Measurements from ENCODE around the gene RPUSD4. TPM values are rescaled to one million over a fixed set of nuclear protein-coding genes. Genes with fewer than 3 reads are reported as not detected.

Gene RPUSD4
- total and polyA plus RNA-seq, 2 experiments from 2014 or later: 20.8 to 60.8 TPM

DNA sequence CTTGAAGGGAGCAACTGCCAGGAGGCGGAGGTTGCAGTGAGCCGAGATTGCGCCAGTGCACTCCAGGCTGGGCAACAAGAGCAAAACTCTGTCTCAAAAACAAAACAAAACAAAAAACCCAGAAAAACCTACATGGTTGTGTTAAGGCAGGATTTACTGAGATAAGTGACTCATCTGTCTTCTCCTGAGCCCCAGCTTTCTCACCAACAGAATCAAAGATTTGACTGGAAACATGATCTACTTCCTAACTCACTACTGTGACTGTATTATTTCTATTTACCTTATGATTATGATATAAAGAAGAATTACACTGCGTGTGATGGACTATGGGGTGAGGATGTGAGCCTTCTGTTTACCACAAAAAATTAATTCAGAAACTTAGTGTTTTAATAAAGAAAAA lies 21.9 kb upstream of the RPUSD4 start (continued):
- TF ChIP-seq, protein P1, sequence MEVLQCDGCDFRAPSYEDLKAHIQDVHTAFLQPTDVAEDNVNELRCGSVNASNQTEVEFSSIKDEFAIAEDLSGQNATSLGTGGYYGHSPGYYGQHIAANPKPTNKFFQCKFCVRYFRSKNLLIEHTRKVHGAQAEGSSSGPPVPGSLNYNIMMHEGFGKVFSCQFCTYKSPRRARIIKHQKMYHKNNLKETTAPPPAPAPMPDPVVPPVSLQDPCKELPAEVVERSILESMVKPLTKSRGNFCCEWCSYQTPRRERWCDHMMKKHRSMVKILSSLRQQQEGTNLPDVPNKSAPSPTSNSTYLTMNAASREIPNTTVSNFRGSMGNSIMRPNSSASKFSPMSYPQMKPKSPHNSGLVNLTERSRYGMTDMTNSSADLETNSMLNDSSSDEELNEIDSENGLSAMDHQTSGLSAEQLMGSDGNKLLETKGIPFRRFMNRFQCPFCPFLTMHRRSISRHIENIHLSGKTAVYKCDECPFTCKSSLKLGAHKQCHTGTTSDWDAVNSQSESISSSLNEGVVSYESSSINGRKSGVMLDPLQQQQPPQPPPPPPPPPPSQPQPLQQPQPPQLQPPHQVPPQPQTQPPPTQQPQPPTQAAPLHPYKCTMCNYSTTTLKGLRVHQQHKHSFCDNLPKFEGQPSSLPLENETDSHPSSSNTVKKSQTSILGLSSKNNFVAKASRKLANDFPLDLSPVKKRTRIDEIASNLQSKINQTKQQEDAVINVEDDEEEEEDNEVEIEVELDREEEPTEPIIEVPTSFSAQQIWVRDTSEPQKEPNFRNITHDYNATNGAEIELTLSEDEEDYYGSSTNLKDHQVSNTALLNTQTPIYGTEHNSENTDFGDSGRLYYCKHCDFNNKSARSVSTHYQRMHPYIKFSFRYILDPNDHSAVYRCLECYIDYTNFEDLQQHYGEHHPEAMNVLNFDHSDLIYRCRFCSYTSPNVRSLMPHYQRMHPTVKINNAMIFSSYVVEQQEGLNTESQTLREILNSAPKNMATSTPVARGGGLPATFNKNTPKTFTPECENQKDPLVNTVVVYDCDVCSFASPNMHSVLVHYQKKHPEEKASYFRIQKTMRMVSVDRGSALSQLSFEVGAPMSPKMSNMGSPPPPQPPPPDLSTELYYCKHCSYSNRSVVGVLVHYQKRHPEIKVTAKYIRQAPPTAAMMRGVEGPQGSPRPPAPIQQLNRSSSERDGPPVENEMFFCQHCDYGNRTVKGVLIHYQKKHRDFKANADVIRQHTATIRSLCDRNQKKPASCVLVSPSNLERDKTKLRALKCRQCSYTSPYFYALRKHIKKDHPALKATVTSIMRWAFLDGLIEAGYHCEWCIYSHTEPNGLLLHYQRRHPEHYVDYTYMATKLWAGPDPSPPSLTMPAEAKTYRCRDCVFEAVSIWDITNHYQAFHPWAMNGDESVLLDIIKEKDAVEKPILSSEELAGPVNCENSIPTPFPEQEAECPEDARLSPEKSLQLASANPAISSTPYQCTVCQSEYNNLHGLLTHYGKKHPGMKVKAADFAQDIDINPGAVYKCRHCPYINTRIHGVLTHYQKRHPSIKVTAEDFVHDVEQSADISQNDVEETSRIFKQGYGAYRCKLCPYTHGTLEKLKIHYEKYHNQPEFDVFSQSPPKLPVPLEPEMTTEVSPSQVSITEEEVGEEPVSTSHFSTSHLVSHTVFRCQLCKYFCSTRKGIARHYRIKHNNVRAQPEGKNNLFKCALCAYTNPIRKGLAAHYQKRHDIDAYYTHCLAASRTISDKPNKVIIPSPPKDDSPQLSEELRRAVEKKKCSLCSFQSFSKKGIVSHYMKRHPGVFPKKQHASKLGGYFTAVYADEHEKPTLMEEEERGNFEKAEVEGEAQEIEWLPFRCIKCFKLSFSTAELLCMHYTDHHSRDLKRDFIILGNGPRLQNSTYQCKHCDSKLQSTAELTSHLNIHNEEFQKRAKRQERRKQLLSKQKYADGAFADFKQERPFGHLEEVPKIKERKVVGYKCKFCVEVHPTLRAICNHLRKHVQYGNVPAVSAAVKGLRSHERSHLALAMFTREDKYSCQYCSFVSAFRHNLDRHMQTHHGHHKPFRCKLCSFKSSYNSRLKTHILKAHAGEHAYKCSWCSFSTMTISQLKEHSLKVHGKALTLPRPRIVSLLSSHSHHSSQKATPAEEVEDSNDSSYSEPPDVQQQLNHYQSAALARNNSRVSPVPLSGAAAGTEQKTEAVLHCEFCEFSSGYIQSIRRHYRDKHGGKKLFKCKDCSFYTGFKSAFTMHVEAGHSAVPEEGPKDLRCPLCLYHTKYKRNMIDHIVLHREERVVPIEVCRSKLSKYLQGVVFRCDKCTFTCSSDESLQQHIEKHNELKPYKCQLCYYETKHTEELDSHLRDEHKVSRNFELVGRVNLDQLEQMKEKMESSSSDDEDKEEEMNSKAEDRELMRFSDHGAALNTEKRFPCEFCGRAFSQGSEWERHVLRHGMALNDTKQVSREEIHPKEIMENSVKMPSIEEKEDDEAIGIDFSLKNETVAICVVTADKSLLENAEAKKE (CRISPR knock-in tag; IDR thresholded peaks at IDR 0.05): no peak
- TF ChIP-seq, protein P2, sequence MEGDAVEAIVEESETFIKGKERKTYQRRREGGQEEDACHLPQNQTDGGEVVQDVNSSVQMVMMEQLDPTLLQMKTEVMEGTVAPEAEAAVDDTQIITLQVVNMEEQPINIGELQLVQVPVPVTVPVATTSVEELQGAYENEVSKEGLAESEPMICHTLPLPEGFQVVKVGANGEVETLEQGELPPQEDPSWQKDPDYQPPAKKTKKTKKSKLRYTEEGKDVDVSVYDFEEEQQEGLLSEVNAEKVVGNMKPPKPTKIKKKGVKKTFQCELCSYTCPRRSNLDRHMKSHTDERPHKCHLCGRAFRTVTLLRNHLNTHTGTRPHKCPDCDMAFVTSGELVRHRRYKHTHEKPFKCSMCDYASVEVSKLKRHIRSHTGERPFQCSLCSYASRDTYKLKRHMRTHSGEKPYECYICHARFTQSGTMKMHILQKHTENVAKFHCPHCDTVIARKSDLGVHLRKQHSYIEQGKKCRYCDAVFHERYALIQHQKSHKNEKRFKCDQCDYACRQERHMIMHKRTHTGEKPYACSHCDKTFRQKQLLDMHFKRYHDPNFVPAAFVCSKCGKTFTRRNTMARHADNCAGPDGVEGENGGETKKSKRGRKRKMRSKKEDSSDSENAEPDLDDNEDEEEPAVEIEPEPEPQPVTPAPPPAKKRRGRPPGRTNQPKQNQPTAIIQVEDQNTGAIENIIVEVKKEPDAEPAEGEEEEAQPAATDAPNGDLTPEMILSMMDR (conservative IDR thresholded peaks at IDR 0.05; ENCODE audit: low read depth in 2 of 2): no peak
- TF ChIP-seq CREB1 (CRISPR knock-in tag; IDR thresholded peaks at IDR 0.05; ENCODE audit: low read depth) (no peak), ZNF114 (CRISPR knock-in tag; IDR thresholded peaks at IDR 0.05) (no peak), JUNB (IDR thresholded peaks at IDR 0.05; ENCODE audit: unreplicated experiment) (no peak)

DNA sequence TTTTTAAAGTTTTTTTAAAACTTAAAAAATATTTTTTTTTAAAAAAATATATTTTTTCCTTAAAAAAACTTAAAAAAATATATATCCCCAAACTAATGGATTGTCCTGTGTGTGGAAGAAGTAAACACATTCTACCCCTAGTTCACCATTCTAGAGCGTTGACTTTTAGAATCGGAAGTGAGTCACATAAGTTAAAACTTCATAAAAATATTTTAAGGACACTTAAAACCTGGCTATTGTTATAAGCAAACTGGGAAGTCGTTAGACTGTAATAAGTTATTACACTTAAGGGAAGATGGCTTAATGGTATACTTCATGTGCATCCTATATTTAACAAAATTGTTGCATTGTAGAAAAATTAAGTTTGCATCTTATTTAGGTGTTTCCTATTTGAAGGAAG lies 21.2 kb upstream of the RPUSD4 start:
- Histone ChIP-seq H3K27ac (ENCODE audit: low read depth) (no peak overlapping the region), H3K36me3 (ENCODE audit: insufficient read depth) (no peaks in the 10 kb centered on the region), H3F3A (replicated peaks; ENCODE audit: low read depth) (0 out of 2 replicates have a peak, but pooled peaks cover 4% of the 10 kb centered on the region), H3K4me1 (ENCODE audit: insufficient read depth) (no peaks in the 10 kb centered on the region), H3K4me2 (no peak overlapping the region), H3K9me2 (ENCODE audit: insufficient read depth) (no peaks in the 10 kb centered on the region), H4K20me1 (replicated peaks; ENCODE audit: insufficient read depth) (peaks cover 7% of the 10 kb centered on the region), H3K4me3 (no peak overlapping the region), H3K79me2 (replicated peaks; ENCODE audit: insufficient read depth) (peaks cover 55% of the 10 kb centered on the region), H2AFZ (no peak overlapping the region), H3K27me3 (ENCODE audit: insufficient read depth) (no peaks in the 10 kb centered on the region)
- no peaks in the 10 kb centered on the region for H3K4me1 Mint-ChIP-seq
- peaks cover 20% of the 10 kb centered on the region for H3K36me3 Mint-ChIP-seq (ENCODE audit: low read depth)
- peaks cover 3% of the 10 kb centered on the region for H3K27me3 Mint-ChIP-seq (ENCODE audit: insufficient read depth, low read depth, poor library complexity)
- no peaks in the 10 kb centered on the region for H3K9me3 Mint-ChIP-seq
- no peak overlapping the region for H3K27ac Mint-ChIP-seq
- ATAC-seq: no peak
- H3K4me3 Mint-ChIP-seq: no peak overlapping the region
- DNase-seq (ENCODE audit: low spot score): no peak
- TF ChIP-seq, protein P3, sequence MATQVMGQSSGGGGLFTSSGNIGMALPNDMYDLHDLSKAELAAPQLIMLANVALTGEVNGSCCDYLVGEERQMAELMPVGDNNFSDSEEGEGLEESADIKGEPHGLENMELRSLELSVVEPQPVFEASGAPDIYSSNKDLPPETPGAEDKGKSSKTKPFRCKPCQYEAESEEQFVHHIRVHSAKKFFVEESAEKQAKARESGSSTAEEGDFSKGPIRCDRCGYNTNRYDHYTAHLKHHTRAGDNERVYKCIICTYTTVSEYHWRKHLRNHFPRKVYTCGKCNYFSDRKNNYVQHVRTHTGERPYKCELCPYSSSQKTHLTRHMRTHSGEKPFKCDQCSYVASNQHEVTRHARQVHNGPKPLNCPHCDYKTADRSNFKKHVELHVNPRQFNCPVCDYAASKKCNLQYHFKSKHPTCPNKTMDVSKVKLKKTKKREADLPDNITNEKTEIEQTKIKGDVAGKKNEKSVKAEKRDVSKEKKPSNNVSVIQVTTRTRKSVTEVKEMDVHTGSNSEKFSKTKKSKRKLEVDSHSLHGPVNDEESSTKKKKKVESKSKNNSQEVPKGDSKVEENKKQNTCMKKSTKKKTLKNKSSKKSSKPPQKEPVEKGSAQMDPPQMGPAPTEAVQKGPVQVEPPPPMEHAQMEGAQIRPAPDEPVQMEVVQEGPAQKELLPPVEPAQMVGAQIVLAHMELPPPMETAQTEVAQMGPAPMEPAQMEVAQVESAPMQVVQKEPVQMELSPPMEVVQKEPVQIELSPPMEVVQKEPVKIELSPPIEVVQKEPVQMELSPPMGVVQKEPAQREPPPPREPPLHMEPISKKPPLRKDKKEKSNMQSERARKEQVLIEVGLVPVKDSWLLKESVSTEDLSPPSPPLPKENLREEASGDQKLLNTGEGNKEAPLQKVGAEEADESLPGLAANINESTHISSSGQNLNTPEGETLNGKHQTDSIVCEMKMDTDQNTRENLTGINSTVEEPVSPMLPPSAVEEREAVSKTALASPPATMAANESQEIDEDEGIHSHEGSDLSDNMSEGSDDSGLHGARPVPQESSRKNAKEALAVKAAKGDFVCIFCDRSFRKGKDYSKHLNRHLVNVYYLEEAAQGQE (IDR thresholded peaks at IDR 0.05; ENCODE audit: unreplicated experiment): no peak
- TF ChIP-seq STAT1 (IDR thresholded peaks at IDR 0.05; ENCODE audit: unreplicated experiment) (no peak), ZNF331 (CRISPR knock-in tag; IDR thresholded peaks at IDR 0.05; ENCODE audit: low read depth) (no peak), POLR2AphosphoS5 (IDR thresholded peaks at IDR 0.05; ENCODE audit: low read depth) (no peak), NANOG (IDR thresholded peaks at IDR 0.05; ENCODE audit: borderline replicate concordance) (no peak), JUNB (IDR thresholded peaks at IDR 0.05; ENCODE audit: unreplicated experiment) (no peak)
- TF ChIP-seq, protein P2 (conservative IDR thresholded peaks at IDR 0.05; ENCODE audit: low read depth in 2 of 2): no peak
- TF ChIP-seq, protein P4, sequence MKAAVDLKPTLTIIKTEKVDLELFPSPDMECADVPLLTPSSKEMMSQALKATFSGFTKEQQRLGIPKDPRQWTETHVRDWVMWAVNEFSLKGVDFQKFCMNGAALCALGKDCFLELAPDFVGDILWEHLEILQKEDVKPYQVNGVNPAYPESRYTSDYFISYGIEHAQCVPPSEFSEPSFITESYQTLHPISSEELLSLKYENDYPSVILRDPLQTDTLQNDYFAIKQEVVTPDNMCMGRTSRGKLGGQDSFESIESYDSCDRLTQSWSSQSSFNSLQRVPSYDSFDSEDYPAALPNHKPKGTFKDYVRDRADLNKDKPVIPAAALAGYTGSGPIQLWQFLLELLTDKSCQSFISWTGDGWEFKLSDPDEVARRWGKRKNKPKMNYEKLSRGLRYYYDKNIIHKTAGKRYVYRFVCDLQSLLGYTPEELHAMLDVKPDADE (IDR thresholded peaks at IDR 0.05): no peak

All from GM23338 (cell line).